A549 (cell line): ENCODE measurements around the gene PDK4.

ENCODE experiments used
- CEBPB ChIP-seq, 2 experiments: fragments of >200 bp in 1 of 2; sonication (Bioruptor Twin) in 1 of 2; formaldehyde crosslinking in 1 of 2; IDR thresholded peaks; 2 replicates each; pipeline ENCODE4 v1.6.1; 2012 to 2016
- EP300 ChIP-seq, 2 experiments: fragments of >200 bp; sonication (Bioruptor Twin); formaldehyde crosslinking; IDR thresholded peaks; 2 replicates in 1 of 2; 3 replicates in 1 of 2; pipeline ENCODE4 v1.6.1; 2016 to 2017
- ESRRA ChIP-seq: fragments of 150-350 bp; IDR thresholded peaks from 2 replicates; pipeline ENCODE4 v1.6.1; 2014; ENCODE audit warnings: mild to moderate bottlenecking, low read length, borderline replicate concordance
- HDAC2 ChIP-seq: fragments of 200-600 bp; sonication (generic); IDR thresholded peaks from 2 replicates; pipeline ENCODE4 v1.6.1; 2016
- KDM1A ChIP-seq: fragments of 200-600 bp; sonication (generic); IDR thresholded peaks from 2 replicates; pipeline ENCODE4 v1.6.1; 2016; ENCODE audit warnings: low read depth, mild to moderate bottlenecking
- MAFK ChIP-seq: fragments of 450-650 bp; IDR thresholded peaks from 2 replicates; pipeline ENCODE4 v1.6.1; 2014; ENCODE audit not compliant: partially characterized antibody
- POLR2A ChIP-seq: IDR thresholded peaks from 2 replicates; pipeline ENCODE4 v1.6.1; 2012; ENCODE audit warnings: mild to moderate bottlenecking, low read length
- TF ChIP-seq, protein P1 (sequence below): fragments of 200-600 bp; sonication (generic); IDR thresholded peaks from 2 replicates; pipeline ENCODE4 v1.6.1; 2016; ENCODE audit warnings: antibody characterized with exemption, mild to moderate bottlenecking, moderate library complexity
- TF ChIP-seq, protein P2 (sequence below): fragments of >200 bp; sonication (Bioruptor Twin); formaldehyde crosslinking; IDR thresholded peaks from 3 replicates; pipeline ENCODE4 v1.5.1; 2016
- TF ChIP-seq, protein P3 (sequence below): IDR thresholded peaks from 2 replicates; pipeline ENCODE4 v1.6.1; 2012

DNA sequence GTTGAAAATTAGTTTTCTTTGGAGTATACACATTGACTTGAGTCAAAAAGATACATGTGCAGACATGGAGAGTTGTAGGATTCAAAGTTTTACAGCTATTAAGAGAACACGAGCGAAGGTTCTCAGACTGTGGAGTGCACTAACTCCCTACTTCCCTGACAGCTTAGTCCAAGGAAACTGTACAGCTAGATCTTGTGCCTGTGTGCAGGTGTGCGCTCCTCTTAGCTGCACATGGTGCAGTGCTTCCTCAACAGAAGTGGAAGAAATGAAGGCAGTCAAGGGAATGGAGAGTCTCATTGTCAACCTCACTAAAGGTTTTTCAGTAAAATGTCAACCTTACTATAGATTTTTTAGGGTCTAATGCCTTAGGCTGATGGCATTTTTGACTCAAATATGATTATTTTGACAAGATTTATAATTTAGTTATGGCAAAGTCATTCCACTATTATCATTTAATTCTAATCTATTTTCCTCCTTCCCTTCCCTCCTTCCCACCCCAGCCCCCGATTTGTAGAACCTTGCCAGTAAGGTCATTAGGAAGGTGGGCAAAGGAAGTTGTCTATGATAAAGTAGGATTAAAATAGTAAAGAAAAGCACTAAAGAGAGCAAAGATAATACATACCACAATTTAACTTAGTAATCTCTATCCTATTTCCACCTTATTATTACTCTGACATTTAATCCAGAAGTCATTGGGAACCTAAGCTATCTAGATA lies 13.6 kb downstream of the PDK4 start:
- no peak for TF ChIP-seq HDAC2
- no peak for TF ChIP-seq KDM1A
- TF ChIP-seq, protein P1, sequence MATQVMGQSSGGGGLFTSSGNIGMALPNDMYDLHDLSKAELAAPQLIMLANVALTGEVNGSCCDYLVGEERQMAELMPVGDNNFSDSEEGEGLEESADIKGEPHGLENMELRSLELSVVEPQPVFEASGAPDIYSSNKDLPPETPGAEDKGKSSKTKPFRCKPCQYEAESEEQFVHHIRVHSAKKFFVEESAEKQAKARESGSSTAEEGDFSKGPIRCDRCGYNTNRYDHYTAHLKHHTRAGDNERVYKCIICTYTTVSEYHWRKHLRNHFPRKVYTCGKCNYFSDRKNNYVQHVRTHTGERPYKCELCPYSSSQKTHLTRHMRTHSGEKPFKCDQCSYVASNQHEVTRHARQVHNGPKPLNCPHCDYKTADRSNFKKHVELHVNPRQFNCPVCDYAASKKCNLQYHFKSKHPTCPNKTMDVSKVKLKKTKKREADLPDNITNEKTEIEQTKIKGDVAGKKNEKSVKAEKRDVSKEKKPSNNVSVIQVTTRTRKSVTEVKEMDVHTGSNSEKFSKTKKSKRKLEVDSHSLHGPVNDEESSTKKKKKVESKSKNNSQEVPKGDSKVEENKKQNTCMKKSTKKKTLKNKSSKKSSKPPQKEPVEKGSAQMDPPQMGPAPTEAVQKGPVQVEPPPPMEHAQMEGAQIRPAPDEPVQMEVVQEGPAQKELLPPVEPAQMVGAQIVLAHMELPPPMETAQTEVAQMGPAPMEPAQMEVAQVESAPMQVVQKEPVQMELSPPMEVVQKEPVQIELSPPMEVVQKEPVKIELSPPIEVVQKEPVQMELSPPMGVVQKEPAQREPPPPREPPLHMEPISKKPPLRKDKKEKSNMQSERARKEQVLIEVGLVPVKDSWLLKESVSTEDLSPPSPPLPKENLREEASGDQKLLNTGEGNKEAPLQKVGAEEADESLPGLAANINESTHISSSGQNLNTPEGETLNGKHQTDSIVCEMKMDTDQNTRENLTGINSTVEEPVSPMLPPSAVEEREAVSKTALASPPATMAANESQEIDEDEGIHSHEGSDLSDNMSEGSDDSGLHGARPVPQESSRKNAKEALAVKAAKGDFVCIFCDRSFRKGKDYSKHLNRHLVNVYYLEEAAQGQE: no peak
- TF ChIP-seq, protein P2, sequence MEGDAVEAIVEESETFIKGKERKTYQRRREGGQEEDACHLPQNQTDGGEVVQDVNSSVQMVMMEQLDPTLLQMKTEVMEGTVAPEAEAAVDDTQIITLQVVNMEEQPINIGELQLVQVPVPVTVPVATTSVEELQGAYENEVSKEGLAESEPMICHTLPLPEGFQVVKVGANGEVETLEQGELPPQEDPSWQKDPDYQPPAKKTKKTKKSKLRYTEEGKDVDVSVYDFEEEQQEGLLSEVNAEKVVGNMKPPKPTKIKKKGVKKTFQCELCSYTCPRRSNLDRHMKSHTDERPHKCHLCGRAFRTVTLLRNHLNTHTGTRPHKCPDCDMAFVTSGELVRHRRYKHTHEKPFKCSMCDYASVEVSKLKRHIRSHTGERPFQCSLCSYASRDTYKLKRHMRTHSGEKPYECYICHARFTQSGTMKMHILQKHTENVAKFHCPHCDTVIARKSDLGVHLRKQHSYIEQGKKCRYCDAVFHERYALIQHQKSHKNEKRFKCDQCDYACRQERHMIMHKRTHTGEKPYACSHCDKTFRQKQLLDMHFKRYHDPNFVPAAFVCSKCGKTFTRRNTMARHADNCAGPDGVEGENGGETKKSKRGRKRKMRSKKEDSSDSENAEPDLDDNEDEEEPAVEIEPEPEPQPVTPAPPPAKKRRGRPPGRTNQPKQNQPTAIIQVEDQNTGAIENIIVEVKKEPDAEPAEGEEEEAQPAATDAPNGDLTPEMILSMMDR: no peak
- TF ChIP-seq, protein P3, sequence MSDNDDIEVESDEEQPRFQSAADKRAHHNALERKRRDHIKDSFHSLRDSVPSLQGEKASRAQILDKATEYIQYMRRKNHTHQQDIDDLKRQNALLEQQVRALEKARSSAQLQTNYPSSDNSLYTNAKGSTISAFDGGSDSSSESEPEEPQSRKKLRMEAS: no peak
- TF ChIP-seq POLR2A: no peak
- TF ChIP-seq EP300 (IDR thresholded peaks at IDR 0.05): no peak
- no peak for TF ChIP-seq CEBPB (IDR thresholded peaks at IDR 0.05)
- TF ChIP-seq ESRRA: no peak
- TF ChIP-seq MAFK: no peak
